ENCODE data around the gene PIK3CD. TPM values are rescaled to one million over a fixed set of nuclear protein-coding genes. Genes with fewer than 3 reads are reported as not detected.

PIK3CD gene
- total and polyA plus RNA-seq, 2 of the 4 experiments (the other 2 are of a cell fraction) = 5.0 to 12.1 TPM

GRCh38 chr1:9639227-9639626, 12.3 kb upstream of the PIK3CD start:
- Histone ChIP-seq H2BK5ac (ENCODE audit: low read depth, low read length, poor library complexity, severe bottlenecking) (no peak overlapping the region), H3K18ac (ENCODE audit: low read depth, low read length) (no peak overlapping the region), H3K4me3 (ENCODE audit: insufficient read depth, low read depth, low read length) (no peak overlapping the region), H4K20me1 (ENCODE audit: insufficient read depth, low read length) (no peaks in the 10 kb centered on the region), H2AFZ (replicated peaks; ENCODE audit: low read length, poor library complexity) (no peak overlapping the region), H2AK5ac (ENCODE audit: low read depth, low read length) (no peak overlapping the region), H3K27me3 (ENCODE audit: control insufficient read depth, insufficient read depth, low read length) (peaks cover 30% of the 10 kb centered on the region), H3K36me3 (ENCODE audit: control insufficient read depth, insufficient read depth, low read length) (no peaks in the 10 kb centered on the region), H3K4me2 (ENCODE audit: low read depth, low read length) (no peak overlapping the region), H3K4me1 (ENCODE audit: control insufficient read depth, insufficient read depth, low read length) (peaks cover 2% of the 10 kb centered on the region; the same call in 1 of the 2 replicates), H2AK9ac (replicated peaks; ENCODE audit: low read depth, low read length, poor library complexity) (no peak overlapping the region), H3K79me1 (ENCODE audit: low read depth in 1 of 2, low read length in 2 of 2) (no peaks in the 10 kb centered on the region), H3K56ac (ENCODE audit: extremely low read depth, insufficient read depth, low read length) (no peak overlapping the region), H4K91ac (ENCODE audit: insufficient read depth, low read depth, low read length) (no peak overlapping the region), H2BK120ac (ENCODE audit: low read depth, low read length) (no peak overlapping the region), H2BK15ac (ENCODE audit: low read depth, low read length) (no peak overlapping the region), H3K9me3 (ENCODE audit: control insufficient read depth, insufficient read depth, low read length) (peaks cover 8% of the 10 kb centered on the region; the same call in 1 of the 2 replicates), H3K9ac (ENCODE audit: low read depth, low read length) (no peak overlapping the region), H4K5ac (ENCODE audit: low read depth, low read length) (no peak overlapping the region), H3K27ac (ENCODE audit: insufficient read depth, low read length) (no peak overlapping the region), H3K14ac (replicated peaks; ENCODE audit: low read depth, low read length) (no peak overlapping the region), H3K23ac (ENCODE audit: low read depth, low read length) (no peak overlapping the region), H3K4ac (ENCODE audit: low read depth, low read length) (no peak overlapping the region), H2BK20ac (ENCODE audit: low read depth, low read length) (no peak overlapping the region), H4K8ac (ENCODE audit: low read depth in 2 of 2, low read length in 2 of 2) (no peak overlapping the region), H3K9me1 (ENCODE audit: insufficient read depth, low read length) (no peaks in the 10 kb centered on the region)
- DNase-seq (no peak), ATAC-seq (ENCODE audit: low read depth) (no peak)
- in situ Hi-C loops (cut with MboI; ENCODE audit: low sequenced_read_pairs) (no loop called here), intact Hi-C loops (cut with micrococcal nuclease) (no loop called here), dilution Hi-C loops (cut with HindIII; ENCODE audit: low sequenced_read_pairs, unreplicated experiment) (no loop called here)
- BruUV-seq (replicated peaks) = no TSS peak
- POLR2A ChIA-PET (ENCODE audit: unreplicated experiment) = no interaction called here
- CTCF ChIA-PET = no interaction called here
- TF ChIP-seq FOS (IDR thresholded peaks at IDR 0.05; ENCODE audit: low read depth, low read length) (no peak), RCOR1 (IDR thresholded peaks at IDR 0.05; ENCODE audit: insufficient replicate concordance, low read length) (no peak), RFX5 (IDR thresholded peaks at IDR 0.05; ENCODE audit: low read depth, low read length) (no peak), CEBPB (IDR thresholded peaks at IDR 0.05; ENCODE audit: low read depth, low read length) (no peak), MAFK (IDR thresholded peaks at IDR 0.05; ENCODE audit: low read depth, low read length) (no peak), SMC3 (IDR thresholded peaks at IDR 0.05; ENCODE audit: low read depth, low read length) (no peak), NFE2L2 (IDR thresholded peaks at IDR 0.05; ENCODE audit: low read depth, low read length) (no peak), BHLHE40 (IDR thresholded peaks at IDR 0.05; ENCODE audit: low read depth, low read length) (no peak), POLR2A (IDR thresholded peaks at IDR 0.05; ENCODE audit: low read depth, low read length) (no peak), RAD21 (IDR thresholded peaks at IDR 0.05; ENCODE audit: low read length) (no peak), CHD1 (IDR thresholded peaks at IDR 0.05; ENCODE audit: low read depth, low read length) (no peak), ELK1 (IDR thresholded peaks at IDR 0.05; ENCODE audit: borderline replicate concordance, low read depth, low read length) (no peak), MXI1 (IDR thresholded peaks at IDR 0.05; ENCODE audit: borderline replicate concordance, low read depth, low read length) (no peak), MAZ (IDR thresholded peaks at IDR 0.05; ENCODE audit: borderline replicate concordance, low read depth, low read length) (no peak)
- TF ChIP-seq, protein P1, sequence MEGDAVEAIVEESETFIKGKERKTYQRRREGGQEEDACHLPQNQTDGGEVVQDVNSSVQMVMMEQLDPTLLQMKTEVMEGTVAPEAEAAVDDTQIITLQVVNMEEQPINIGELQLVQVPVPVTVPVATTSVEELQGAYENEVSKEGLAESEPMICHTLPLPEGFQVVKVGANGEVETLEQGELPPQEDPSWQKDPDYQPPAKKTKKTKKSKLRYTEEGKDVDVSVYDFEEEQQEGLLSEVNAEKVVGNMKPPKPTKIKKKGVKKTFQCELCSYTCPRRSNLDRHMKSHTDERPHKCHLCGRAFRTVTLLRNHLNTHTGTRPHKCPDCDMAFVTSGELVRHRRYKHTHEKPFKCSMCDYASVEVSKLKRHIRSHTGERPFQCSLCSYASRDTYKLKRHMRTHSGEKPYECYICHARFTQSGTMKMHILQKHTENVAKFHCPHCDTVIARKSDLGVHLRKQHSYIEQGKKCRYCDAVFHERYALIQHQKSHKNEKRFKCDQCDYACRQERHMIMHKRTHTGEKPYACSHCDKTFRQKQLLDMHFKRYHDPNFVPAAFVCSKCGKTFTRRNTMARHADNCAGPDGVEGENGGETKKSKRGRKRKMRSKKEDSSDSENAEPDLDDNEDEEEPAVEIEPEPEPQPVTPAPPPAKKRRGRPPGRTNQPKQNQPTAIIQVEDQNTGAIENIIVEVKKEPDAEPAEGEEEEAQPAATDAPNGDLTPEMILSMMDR (conservative IDR thresholded peaks at IDR 0.05; ENCODE audit: low read depth, low read length) = no peak
- TF ChIP-seq, protein P2, sequence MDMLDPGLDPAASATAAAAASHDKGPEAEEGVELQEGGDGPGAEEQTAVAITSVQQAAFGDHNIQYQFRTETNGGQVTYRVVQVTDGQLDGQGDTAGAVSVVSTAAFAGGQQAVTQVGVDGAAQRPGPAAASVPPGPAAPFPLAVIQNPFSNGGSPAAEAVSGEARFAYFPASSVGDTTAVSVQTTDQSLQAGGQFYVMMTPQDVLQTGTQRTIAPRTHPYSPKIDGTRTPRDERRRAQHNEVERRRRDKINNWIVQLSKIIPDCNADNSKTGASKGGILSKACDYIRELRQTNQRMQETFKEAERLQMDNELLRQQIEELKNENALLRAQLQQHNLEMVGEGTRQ (IDR thresholded peaks at IDR 0.05; ENCODE audit: low read depth, low read length) = no peak
- WGBS, 2 experiments (ENCODE audit: extremely low coverage in 2 of 2, insufficient read length in 1 of 2) = 50% methylated on average over 1 of the region's 6 CpGs; no CpG with 5 or more reads in 1 of the 2 experiments

All from IMR-90 (cell line).